ENCODE results near the gene TMEM141. TPM values are rescaled to one million over a fixed set of nuclear protein-coding genes. Genes with fewer than 3 reads are reported as not detected.
"Not testable (repeated sequence)": the region's sequence is repeated elsewhere in the genome, so short reads cannot be mapped to it uniquely, and the experiment has no call there.

Gene TMEM141
- total RNA-seq, 1 experiment from 2014 or later: 44.6 TPM

- not testable (repeated sequence) for DNase-seq (ENCODE audit: low read depth in 1 of 2, low spot score in 2 of 2); H3K27ac ChIP-seq
Observed at GRCh38 chr9:136788644-136789522, 2.3 kb upstream of the TMEM141 start.

DNA sequence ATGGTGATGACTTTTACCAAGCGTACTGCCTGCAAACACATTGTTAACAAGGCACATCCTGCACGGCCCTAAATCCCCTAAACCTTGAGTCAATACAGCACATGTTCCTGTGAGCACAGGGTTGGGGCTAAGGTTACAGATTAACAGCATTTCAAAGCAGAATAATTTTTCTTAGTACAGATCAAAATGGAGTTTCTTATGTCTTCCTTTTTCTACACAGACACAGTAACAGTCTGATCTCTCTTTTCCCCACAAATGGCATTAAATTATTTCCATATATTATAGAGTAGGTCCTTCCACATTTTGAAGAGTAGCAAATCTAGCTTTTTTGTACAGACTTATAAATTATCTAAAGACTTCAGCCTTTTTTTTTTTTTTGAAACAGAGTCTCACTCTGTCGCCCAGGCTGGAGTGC is 1.6 kb upstream of the TMEM141 start:
- Histone ChIP-seq H3K36me3 (peaks cover 7% of the 10 kb centered on the region), H3K9me3 (replicated peaks) (no peaks in the 10 kb centered on the region)

More at GRCh38 chr9:136788644-136789522, 2.3 kb upstream of the TMEM141 start:
- H3K27me3 ChIP-seq (replicated peaks); H3K4me3 ChIP-seq; H3K9me3 ChIP-seq (replicated peaks); H3K36me3 ChIP-seq: not testable (repeated sequence)
- peaks cover 12% of the 10 kb centered on the region for H3K4me1 ChIP-seq (replicated peaks)

GRCh38 chr9:136791516-136792276 is 552 bp downstream of the TMEM141 start:
- H3K27ac ChIP-seq: no peak overlapping the region
- H3K36me3 ChIP-seq: peaks cover 7% of the 10 kb centered on the region
- peak overlapping the region; percentile 52 for H3K4me3 ChIP-seq
- H3K4me1 ChIP-seq (replicated peaks): peaks cover 12% of the 10 kb centered on the region
- 0 out of 2 replicates have a peak, but pooled peaks cover 4% of the 10 kb centered on the region for H3K27me3 ChIP-seq (replicated peaks)
- DNase-seq (ENCODE audit: low read depth in 1 of 2, low spot score in 2 of 2): peak in 1 of 2 experiments; percentile 46
- no peaks in the 10 kb centered on the region for H3K9me3 ChIP-seq (replicated peaks)

More for the DNA sequence above, 1.6 kb upstream of the TMEM141 start:
- H3K27me3 ChIP-seq (replicated peaks): no peaks in the 10 kb centered on the region
- no peak for DNase-seq (ENCODE audit: low read depth in 1 of 2, low spot score in 2 of 2)
- peaks cover 12% of the 10 kb centered on the region for H3K4me1 ChIP-seq (replicated peaks)
- H3K4me3 ChIP-seq: no peak overlapping the region
- H3K27ac ChIP-seq: no peak overlapping the region

DNA sequence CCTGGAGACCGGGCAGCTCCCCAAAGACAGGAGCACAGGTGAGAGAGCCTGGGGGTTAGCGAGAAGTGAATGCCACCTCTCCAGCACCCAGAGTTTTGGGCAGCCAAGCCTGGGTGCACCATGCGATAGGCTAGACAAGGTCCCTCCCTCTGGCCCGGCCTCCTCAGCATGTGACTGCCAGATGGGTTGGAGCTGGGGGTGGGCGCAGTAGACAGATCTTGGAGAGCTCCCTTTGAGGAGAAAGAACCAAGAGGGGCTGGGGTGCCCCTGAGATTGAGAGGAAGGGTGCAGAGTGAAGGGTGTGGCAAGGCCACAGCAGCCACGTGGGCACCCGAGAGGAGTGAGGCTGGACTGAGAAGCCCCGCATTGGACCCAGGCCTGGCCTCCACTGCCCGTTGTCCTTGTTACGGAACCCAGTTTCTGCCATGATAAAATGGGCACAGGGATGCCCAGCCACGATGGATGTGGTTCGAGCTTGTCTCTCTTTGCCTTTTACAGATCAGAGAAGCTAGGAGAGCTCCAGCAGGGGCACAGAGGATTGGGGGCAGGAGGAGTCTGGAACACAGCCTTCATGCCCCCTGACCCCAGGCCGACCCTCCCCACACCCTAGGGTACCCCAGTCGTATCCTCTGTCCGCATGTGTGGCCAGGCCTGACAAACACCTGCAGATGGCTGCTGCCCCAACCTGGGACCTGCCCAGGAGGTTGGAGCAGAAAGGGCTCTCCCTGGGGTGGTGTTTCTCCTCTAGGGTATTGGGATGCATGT is 1.4 kb downstream of the TMEM141 start:
- H3K4me1 ChIP-seq (replicated peaks): peaks cover 12% of the 10 kb centered on the region
- no peak overlapping the region for H3K4me3 ChIP-seq
- peaks cover 7% of the 10 kb centered on the region for H3K36me3 ChIP-seq
- 0 out of 2 replicates have a peak, but pooled peaks cover 4% of the 10 kb centered on the region for H3K27me3 ChIP-seq (replicated peaks)
- no peaks in the 10 kb centered on the region for H3K9me3 ChIP-seq (replicated peaks)
- no peak for DNase-seq (ENCODE audit: low read depth in 1 of 2, low spot score in 2 of 2)
- H3K27ac ChIP-seq: no peak overlapping the region

DNA sequence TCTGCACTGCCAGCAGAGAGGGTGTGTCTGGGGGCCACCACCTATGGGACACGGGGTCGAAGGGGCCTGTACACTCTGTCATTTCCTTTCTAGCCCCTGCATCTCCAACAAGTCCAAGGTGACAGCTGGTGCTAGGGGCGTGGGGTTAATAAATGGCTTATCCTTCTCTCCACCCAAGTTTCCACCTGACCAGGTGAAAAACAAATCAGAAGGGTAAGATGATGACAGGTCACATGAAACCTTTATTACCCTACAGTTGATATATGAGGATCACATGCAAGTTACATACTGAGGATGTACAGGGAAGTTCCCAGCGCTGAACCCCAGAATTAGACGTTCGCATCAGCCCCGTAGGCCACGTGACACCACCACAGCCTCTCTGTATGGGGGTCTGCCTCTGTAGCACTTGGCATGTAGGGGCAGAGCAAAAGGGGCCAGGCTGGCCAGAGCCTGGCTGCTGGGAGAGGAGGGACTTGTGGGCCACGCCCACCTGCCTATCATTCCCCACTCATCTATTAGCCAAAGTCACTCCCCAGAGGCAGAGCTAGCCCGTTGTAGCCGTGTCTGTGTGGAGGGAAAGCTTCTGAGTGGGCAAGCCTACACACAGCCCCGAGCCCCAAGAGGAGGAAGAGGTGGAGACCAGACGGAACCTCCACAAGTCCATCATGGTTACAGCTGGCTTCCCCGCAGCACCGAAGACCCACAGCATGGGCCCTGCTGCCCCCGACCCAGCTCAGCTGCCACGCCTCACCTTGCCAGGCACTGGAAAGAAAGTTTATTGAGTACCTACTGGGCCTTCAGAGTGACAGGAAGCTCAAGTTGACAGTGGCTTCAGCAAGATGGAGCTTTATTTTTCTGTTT is 2.2 kb downstream of the TMEM141 start:
- H3K4me3 ChIP-seq: no peak overlapping the region

GRCh38 chr9:136794281-136794999 is 3.3 kb downstream of the TMEM141 start:
- Histone ChIP-seq H3K4me3 (no peak overlapping the region), H3K9me3 (replicated peaks) (no peaks in the 10 kb centered on the region), H3K36me3 (peaks cover 7% of the 10 kb centered on the region), H3K27ac (no peak overlapping the region), H3K4me1 (replicated peaks) (peaks cover 12% of the 10 kb centered on the region), H3K27me3 (replicated peaks) (peaks cover 23% of the 10 kb centered on the region)
- DNase-seq (ENCODE audit: low read depth in 1 of 2, low spot score in 2 of 2): no peak

More for the DNA sequence above, 2.2 kb downstream of the TMEM141 start:
- H3K9me3 ChIP-seq (replicated peaks): no peaks in the 10 kb centered on the region
- H3K4me1 ChIP-seq (replicated peaks): peaks cover 12% of the 10 kb centered on the region
- H3K36me3 ChIP-seq: peaks cover 7% of the 10 kb centered on the region
- DNase-seq (ENCODE audit: low read depth in 1 of 2, low spot score in 2 of 2): no peak
- H3K27ac ChIP-seq: no peak overlapping the region
- H3K27me3 ChIP-seq (replicated peaks): peaks cover 12% of the 10 kb centered on the region; the same call in 1 of the 2 replicates

DNA sequence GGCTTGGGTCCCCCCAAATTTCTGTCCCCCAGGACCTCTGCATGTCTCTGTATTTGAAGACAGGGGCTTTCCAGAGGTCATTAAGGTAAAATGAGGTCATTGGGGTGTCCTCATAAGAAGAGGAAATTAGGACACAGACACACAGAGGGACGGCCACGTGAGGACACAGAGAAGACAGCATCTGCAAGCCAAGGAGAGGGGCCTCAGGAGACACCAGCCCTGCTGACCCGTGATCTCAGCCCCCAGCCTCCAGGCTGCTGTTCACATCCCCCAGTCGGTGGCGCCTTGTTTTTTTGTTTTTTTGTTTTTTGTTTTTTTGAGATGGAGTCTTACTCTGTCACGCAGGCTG is 3.8 kb downstream of the TMEM141 start:
- H3K27ac ChIP-seq: no peak overlapping the region
- peaks cover 28% of the 10 kb centered on the region for H3K27me3 ChIP-seq (replicated peaks)
- no peak overlapping the region for H3K4me3 ChIP-seq
- H3K4me1 ChIP-seq (replicated peaks): peaks cover 12% of the 10 kb centered on the region
- H3K36me3 ChIP-seq: peaks cover 7% of the 10 kb centered on the region
- no peaks in the 10 kb centered on the region for H3K9me3 ChIP-seq (replicated peaks)
- DNase-seq (ENCODE audit: low read depth in 1 of 2, low spot score in 2 of 2): no peak

DNA sequence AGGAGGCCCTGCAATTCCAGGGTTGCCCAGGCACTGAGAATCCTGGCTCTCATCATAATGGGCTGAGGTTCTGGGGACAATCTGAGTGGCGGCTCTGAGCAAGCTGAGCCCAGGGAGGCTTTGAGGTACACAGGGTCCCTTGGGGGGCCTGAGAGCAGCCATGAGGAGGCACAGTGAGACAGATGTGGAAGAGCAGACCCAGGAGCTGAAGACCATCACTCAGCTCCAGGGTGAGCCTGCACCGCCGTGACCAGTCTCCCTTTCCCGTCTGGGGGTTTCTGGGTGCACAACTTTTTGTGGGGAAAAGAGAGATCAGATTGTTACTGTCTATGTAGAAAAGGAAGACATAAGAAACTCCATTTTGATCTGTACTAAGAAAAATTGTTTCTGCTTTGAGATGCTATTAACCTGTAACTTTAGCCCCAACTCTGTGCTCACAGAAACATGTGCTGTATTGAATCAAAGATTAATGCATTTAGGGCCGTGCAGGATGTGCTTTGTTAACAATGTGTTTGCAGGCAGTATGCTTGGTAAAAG is 5.2 kb downstream of the TMEM141 start, which contains the start of gene CCDC183:
Gene CCDC183, plus strand, starts transcription at position 101 of the 537 bp plus-strand sequence. Its CDS starts 60 bp downstream, at position 161.
- DNase-seq (ENCODE audit: low read depth in 1 of 2, low spot score in 2 of 2): no peak
- Histone ChIP-seq H3K27me3 (replicated peaks) (peaks cover 40% of the 10 kb centered on the region), H3K36me3 (peaks cover 7% of the 10 kb centered on the region), H3K9me3 (replicated peaks) (no peaks in the 10 kb centered on the region), H3K4me1 (replicated peaks) (peaks cover 8% of the 10 kb centered on the region), H3K4me3 (no peak within 1 kb of the TSS), H3K27ac (no peak within 1 kb of the TSS)

- DNase-seq (ENCODE audit: low read depth in 1 of 2, low spot score in 2 of 2); H3K4me1 ChIP-seq (replicated peaks); H3K36me3 ChIP-seq; H3K4me3 ChIP-seq; H3K9me3 ChIP-seq (replicated peaks); H3K27ac ChIP-seq: not testable (repeated sequence)
- H3K27me3 ChIP-seq (replicated peaks): peaks cover 45% of the 10 kb centered on the region
Observed at GRCh38 chr9:136796775-136797347, 5.7 kb downstream of the TMEM141 start.

DNA sequence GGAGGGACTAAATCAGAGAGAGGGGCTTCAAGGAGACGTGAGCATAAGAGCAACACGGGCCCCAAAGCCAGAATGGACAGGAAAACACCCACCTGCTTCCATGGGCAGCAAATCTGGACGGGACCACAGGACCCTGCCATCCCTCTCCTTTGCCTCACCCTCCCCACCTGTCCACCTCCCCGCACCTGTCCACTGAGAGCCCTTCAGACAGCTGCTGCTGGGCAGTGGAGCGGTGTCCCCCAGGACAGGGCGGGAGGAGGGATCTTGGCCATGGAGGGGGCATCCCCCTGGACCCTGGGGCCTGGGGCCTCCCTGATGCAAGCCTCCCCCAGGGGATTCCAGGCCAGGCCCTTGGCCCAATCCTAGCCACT is 7.5 kb downstream of the TMEM141 start:
- H3K36me3 ChIP-seq: no peaks in the 10 kb centered on the region
- H3K4me3 ChIP-seq: no peak overlapping the region
- no peak overlapping the region for H3K27ac ChIP-seq
- H3K9me3 ChIP-seq (replicated peaks): no peaks in the 10 kb centered on the region
- H3K27me3 ChIP-seq (replicated peaks): peaks cover 49% of the 10 kb centered on the region
- H3K4me1 ChIP-seq (replicated peaks): no peaks in the 10 kb centered on the region; the same call in 1 of the 2 replicates
- DNase-seq (ENCODE audit: low read depth in 1 of 2, low spot score in 2 of 2): no peak

GRCh38 chr9:136799079-136799853 is 8.1 kb downstream of the TMEM141 start:
- H3K36me3 ChIP-seq: no peaks in the 10 kb centered on the region
- no peak overlapping the region for H3K4me3 ChIP-seq
- H3K9me3 ChIP-seq (replicated peaks): no peaks in the 10 kb centered on the region
- H3K4me1 ChIP-seq (replicated peaks): no peaks in the 10 kb centered on the region; the same call in 1 of the 2 replicates
- H3K27ac ChIP-seq: no peak overlapping the region
- peaks cover 49% of the 10 kb centered on the region for H3K27me3 ChIP-seq (replicated peaks)
- no peak for DNase-seq (ENCODE audit: low read depth in 1 of 2, low spot score in 2 of 2)
